HFF-Myc (cell line): ENCODE measurements around the gene CES2.
"Not testable (repeated sequence)": the region's sequence is repeated elsewhere in the genome, so short reads cannot be mapped to it uniquely, and the experiment has no call there.

Source experiments
- DNase-seq: peaks from one replicate; pipeline ENCODE4 v3.0.0-alpha.2; 2011; ENCODE audit warnings: low read depth; ENCODE audit errors: extremely low read depth
- H3K4me3 ChIP-seq: replicated peaks from 2 replicates; pipeline ENCODE4 v1.5.1; 2011; ENCODE audit warnings: low read depth, mild to moderate bottlenecking, control low read depth, low read length
- CTCF ChIP-seq: IDR thresholded peaks from 2 replicates; pipeline ENCODE4 v1.5.1; 2012; ENCODE audit warnings: mild to moderate bottlenecking, low read depth, low read length, control low read depth; ENCODE audit errors: missing control alignments

The CES2 gene

GRCh38 chr16:66970775-66971720 is 35.7 kb downstream of the CES2 start:
- TF ChIP-seq CTCF, result no peak
- no peak for DNase-seq
- H3K4me3 ChIP-seq, result no peak overlapping the region

GRCh38 chr16:66972983-66973382 is 37.7 kb downstream of the CES2 start:
- no peak for DNase-seq
- no peak for TF ChIP-seq CTCF
- H3K4me3 ChIP-seq, result no peak overlapping the region

- no peak overlapping the region for H3K4me3 ChIP-seq
- DNase-seq, result no peak
- no peak for TF ChIP-seq CTCF
These were observed 38.4 kb downstream of the CES2 start for GRCh38 chr16:66973716-66974115.

- DNase-seq, H3K4me3 ChIP-seq: not testable (repeated sequence)
These were observed 39.0 kb downstream of the CES2 start for GRCh38 chr16:66974156-66974931.

- H3K4me3 ChIP-seq, DNase-seq: not testable (repeated sequence)
These were observed 39.6 kb downstream of the CES2 start for GRCh38 chr16:66974932-66975246.

GRCh38 chr16:66975302-66975893 is 40.1 kb downstream of the CES2 start:
- no peak overlapping the region for H3K4me3 ChIP-seq
- no peak for DNase-seq
- TF ChIP-seq CTCF, result no peak

- DNase-seq, result no peak
- no peak overlapping the region for H3K4me3 ChIP-seq
- no peak for TF ChIP-seq CTCF
These were observed 41.4 kb downstream of the CES2 start for GRCh38 chr16:66976746-66977145.
